GM12878 (cell line): ENCODE measurements around the gene NOB1. TPM values are rescaled to one million over a fixed set of nuclear protein-coding genes. Genes with fewer than 3 reads are reported as not detected.
A peak's percentile ranks its signal among the peaks of the same experiment; 100 is the strongest.

Experiments used
- ASH2L ChIP-seq: fragments of 300-600, 200-600 bp; sonication (generic); IDR thresholded peaks from 2 replicates; pipeline ENCODE4 v1.6.1; 2017; ENCODE audit warnings: low read depth, mild to moderate bottlenecking, borderline replicate concordance
- ATF7 ChIP-seq: fragments of 450-650 bp; IDR thresholded peaks from 2 replicates; pipeline ENCODE4 v1.6.1; 2016; ENCODE audit warnings: low read depth, mild to moderate bottlenecking
- ETV6 ChIP-seq, 2 experiments: fragments of 450-650 bp in 1 of 2; IDR thresholded peaks in 1 of 2; conservative IDR thresholded peaks in 1 of 2; 2 replicates each; pipeline ENCODE4 v1.6.1; 2014; ENCODE audit warnings: antibody characterized with exemption in 1 of 2, borderline replicate concordance in 1 of 2, low read depth in 1 of 2, mild to moderate bottlenecking in 1 of 2, moderate library complexity in 1 of 2
- GABPA ChIP-seq: IDR thresholded peaks from 2 replicates; pipeline ENCODE4 v1.6.1; 2014; ENCODE audit warnings: antibody characterized with exemption, low read depth, mild to moderate bottlenecking, inconsistent platforms
- HDAC2 ChIP-seq: fragments of 200-600 bp; sonication (generic); IDR thresholded peaks from 2 replicates; pipeline ENCODE4 v1.6.1; 2017
- IKZF1 ChIP-seq: fragments of 450-650 bp; conservative IDR thresholded peaks from 2 replicates; pipeline ENCODE4 v1.6.1; 2017; ENCODE audit warnings: antibody characterized with exemption, mild to moderate bottlenecking
- JUNB ChIP-seq: IDR thresholded peaks from 2 replicates; pipeline ENCODE4 v1.6.1; 2016; ENCODE audit warnings: antibody characterized with exemption, mild to moderate bottlenecking
- MTA3 ChIP-seq: IDR thresholded peaks from 2 replicates; pipeline ENCODE4 v1.6.1; 2012; ENCODE audit warnings: low read length, inconsistent platforms, borderline replicate concordance
- NR2C1 ChIP-seq: fragments of 450-650 bp; IDR thresholded peaks from 2 replicates; pipeline ENCODE4 v1.6.1; 2017; ENCODE audit warnings: antibody characterized with exemption, mild to moderate bottlenecking, moderate library complexity
- POLR2AphosphoS2 ChIP-seq: IDR thresholded peaks from 2 replicates; pipeline ENCODE4 v1.6.1; 2011; ENCODE audit warnings: low read depth, mild to moderate bottlenecking, low read length, improper control_type of control experiment, moderate library complexity
- SIN3A ChIP-seq: IDR thresholded peaks from 2 replicates; pipeline ENCODE4 v1.6.1; 2012; ENCODE audit warnings: low read depth, low read length, improper control_type of control experiment
- SMC3 ChIP-seq: IDR thresholded peaks from 2 replicates; pipeline ENCODE4 v1.6.1; 2011; ENCODE audit warnings: low read length, improper control_type of control experiment, borderline replicate concordance
- SRF ChIP-seq, 2 experiments: IDR thresholded peaks; 2 replicates each; pipeline ENCODE4 v1.6.1; 2011; ENCODE audit warnings: low read depth in 2 of 2, low read length in 2 of 2, mild to moderate bottlenecking in 1 of 2, moderate library complexity in 1 of 2
- TAF1 ChIP-seq: IDR thresholded peaks from 2 replicates; pipeline ENCODE4 v1.6.1; 2011; ENCODE audit warnings: mild to moderate bottlenecking, low read depth, low read length, borderline replicate concordance
- TARDBP ChIP-seq: IDR thresholded peaks from 2 replicates; pipeline ENCODE4 v1.6.1; 2016; ENCODE audit warnings: borderline replicate concordance
- polyA plus RNA-seq, 11 experiments: library from polyadenylated mRNA; depleted of rRNA in 4 of 11; unstranded in 6 of 11; stranded (reverse) in 5 of 11; fragments of >200 nt; fragmentation: Nextera tagmentation in 4 of 11; fragmentation: Illumina TruSeq in 1 of 11; extraction: Ambion mirVana in 4 of 11; extraction: Trizol in 1 of 11; gene quantifications; 1 replicate in 1 of 11; 2 replicates in 10 of 11; pipeline versions ENCODE4 v1.2.1 to v1.2.3, GENCODE V29; 2011 to 2016; ENCODE audit warnings: inconsistent platforms in 2 of 11, missing spikeins in 2 of 11, low read depth in 1 of 11
- total RNA-seq, 4 experiments: library from RNA; depleted of rRNA in 3 of 4; stranded (reverse); fragments of >200 nt in 3 of 4; fragmentation: Illumina TruSeq in 1 of 4; extraction: Trizol in 1 of 4; gene quantifications; 2 replicates each; pipeline versions ENCODE4 v1.2.1 to v1.2.3, GENCODE V29; 2013 to 2021
- TF ChIP-seq, protein P1 (sequence below): fragments of 450-650 bp; IDR thresholded peaks from 2 replicates; pipeline ENCODE4 v1.6.1; 2017; ENCODE audit warnings: mild to moderate bottlenecking
- TF ChIP-seq, protein P2 (sequence below): fragments of 450-650 bp; IDR thresholded peaks from 2 replicates; pipeline ENCODE4 v1.6.1; 2017; ENCODE audit warnings: borderline replicate concordance
- TF ChIP-seq, protein P3 (sequence below): IDR thresholded peaks from 2 replicates; pipeline ENCODE4 v1.6.1; 2011; ENCODE audit warnings: mild to moderate bottlenecking, low read depth, low read length, moderate library complexity; ENCODE audit not compliant: insufficient replicate concordance
- TF ChIP-seq, protein P4 (sequence below): fragments of 450-650 bp; IDR thresholded peaks from 2 replicates; pipeline ENCODE4 v1.6.1; 2017; ENCODE audit warnings: mild to moderate bottlenecking, moderate library complexity

The NOB1 gene
- total and polyA plus RNA-seq, 10 of the 15 experiments (the other 5 are each of a cell fraction or from before 2014, with no cell fraction given), result 31.1 to 117 (median 78.0) TPM

DNA sequence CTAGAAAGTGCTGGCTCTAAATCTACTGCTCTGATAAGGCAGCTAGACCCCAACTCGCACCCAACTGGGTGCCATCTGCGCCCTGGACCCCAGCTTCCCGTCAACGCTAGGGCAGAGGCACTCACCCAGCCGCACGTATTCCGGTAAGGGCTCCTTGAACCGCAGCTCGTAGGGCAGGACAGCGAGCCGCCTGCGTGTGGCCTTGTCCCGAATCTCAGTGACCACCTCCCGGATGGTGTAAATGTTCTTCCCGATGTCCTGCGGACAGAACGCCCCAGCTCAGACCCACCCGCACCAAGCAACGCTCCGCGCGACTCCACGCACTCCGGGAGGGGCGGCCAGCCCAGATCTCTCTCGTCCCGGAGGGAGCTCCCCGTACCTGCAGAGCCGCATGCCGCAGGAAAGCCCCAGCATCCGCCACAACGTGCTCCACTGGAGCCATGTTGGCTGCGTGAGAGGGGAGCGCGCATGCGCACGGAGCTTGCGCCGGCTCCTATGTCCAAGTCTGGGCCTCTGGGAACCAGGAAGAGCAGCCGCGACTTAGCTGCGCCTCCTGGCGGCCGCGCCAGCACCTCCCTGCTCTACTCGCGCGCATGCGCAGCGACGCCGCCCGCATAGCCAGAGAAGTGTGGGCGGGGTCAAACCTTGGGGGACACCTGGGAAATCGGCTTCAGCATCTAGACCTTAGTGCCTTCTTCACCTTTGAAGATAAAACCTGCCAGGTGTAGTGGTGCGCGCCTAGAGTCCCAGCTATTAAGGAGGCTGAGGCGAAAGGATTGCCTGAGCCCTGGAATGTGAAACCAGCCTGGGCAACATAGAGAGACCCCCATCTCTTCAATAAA is at the start of gene NOB1 (continued):
- TF ChIP-seq POLR2AphosphoS2, result peak; percentile 73; the same call in 1 of the 2 replicates
- TF ChIP-seq SIN3A, result peak; percentile 90; the same call in 1 of the 2 replicates
- peak; percentile 99 for TF ChIP-seq SMC3
- peak; percentile 31; the same call in 1 of the 2 replicates for TF ChIP-seq NR2C1
- peak; percentile 91 for TF ChIP-seq TAF1
- TF ChIP-seq HDAC2, result no peak
- TF ChIP-seq, protein P1, sequence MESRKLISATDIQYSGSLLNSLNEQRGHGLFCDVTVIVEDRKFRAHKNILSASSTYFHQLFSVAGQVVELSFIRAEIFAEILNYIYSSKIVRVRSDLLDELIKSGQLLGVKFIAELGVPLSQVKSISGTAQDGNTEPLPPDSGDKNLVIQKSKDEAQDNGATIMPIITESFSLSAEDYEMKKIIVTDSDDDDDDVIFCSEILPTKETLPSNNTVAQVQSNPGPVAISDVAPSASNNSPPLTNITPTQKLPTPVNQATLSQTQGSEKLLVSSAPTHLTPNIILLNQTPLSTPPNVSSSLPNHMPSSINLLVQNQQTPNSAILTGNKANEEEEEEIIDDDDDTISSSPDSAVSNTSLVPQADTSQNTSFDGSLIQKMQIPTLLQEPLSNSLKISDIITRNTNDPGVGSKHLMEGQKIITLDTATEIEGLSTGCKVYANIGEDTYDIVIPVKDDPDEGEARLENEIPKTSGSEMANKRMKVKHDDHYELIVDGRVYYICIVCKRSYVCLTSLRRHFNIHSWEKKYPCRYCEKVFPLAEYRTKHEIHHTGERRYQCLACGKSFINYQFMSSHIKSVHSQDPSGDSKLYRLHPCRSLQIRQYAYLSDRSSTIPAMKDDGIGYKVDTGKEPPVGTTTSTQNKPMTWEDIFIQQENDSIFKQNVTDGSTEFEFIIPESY, result no peak
- TF ChIP-seq SRF (IDR thresholded peaks at IDR 0.05; ENCODE audit: low read depth in 2 of 2, low read length in 2 of 2), result peak; percentile 73 to 76; a peak in 2 of 4 replicates
- no peak for TF ChIP-seq ATF7
- 0 out of 2 replicates have a peak, but pooled peaks have one; percentile 36 for TF ChIP-seq ASH2L
- no peak for TF ChIP-seq GABPA
- no peak for TF ChIP-seq ETV6 (conservative IDR thresholded peaks at IDR 0.05 in 1 of 2, IDR thresholded peaks at IDR 0.05 in 1 of 2; ENCODE audit: borderline replicate concordance in 1 of 2, low read depth in 1 of 2)
- TF ChIP-seq, protein P2, sequence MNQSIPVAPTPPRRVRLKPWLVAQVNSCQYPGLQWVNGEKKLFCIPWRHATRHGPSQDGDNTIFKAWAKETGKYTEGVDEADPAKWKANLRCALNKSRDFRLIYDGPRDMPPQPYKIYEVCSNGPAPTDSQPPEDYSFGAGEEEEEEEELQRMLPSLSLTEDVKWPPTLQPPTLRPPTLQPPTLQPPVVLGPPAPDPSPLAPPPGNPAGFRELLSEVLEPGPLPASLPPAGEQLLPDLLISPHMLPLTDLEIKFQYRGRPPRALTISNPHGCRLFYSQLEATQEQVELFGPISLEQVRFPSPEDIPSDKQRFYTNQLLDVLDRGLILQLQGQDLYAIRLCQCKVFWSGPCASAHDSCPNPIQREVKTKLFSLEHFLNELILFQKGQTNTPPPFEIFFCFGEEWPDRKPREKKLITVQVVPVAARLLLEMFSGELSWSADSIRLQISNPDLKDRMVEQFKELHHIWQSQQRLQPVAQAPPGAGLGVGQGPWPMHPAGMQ, result no peak; the same call in 1 of the 2 replicates
- no peak for TF ChIP-seq JUNB
- no peak for TF ChIP-seq MTA3
- TF ChIP-seq, protein P3, sequence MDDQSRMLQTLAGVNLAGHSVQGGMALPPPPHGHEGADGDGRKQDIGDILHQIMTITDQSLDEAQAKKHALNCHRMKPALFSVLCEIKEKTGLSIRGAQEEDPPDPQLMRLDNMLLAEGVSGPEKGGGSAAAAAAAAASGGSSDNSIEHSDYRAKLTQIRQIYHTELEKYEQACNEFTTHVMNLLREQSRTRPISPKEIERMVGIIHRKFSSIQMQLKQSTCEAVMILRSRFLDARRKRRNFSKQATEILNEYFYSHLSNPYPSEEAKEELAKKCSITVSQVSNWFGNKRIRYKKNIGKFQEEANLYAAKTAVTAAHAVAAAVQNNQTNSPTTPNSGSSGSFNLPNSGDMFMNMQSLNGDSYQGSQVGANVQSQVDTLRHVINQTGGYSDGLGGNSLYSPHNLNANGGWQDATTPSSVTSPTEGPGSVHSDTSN, result no peak
- peak; percentile 99 for TF ChIP-seq IKZF1
- TF ChIP-seq, protein P4, sequence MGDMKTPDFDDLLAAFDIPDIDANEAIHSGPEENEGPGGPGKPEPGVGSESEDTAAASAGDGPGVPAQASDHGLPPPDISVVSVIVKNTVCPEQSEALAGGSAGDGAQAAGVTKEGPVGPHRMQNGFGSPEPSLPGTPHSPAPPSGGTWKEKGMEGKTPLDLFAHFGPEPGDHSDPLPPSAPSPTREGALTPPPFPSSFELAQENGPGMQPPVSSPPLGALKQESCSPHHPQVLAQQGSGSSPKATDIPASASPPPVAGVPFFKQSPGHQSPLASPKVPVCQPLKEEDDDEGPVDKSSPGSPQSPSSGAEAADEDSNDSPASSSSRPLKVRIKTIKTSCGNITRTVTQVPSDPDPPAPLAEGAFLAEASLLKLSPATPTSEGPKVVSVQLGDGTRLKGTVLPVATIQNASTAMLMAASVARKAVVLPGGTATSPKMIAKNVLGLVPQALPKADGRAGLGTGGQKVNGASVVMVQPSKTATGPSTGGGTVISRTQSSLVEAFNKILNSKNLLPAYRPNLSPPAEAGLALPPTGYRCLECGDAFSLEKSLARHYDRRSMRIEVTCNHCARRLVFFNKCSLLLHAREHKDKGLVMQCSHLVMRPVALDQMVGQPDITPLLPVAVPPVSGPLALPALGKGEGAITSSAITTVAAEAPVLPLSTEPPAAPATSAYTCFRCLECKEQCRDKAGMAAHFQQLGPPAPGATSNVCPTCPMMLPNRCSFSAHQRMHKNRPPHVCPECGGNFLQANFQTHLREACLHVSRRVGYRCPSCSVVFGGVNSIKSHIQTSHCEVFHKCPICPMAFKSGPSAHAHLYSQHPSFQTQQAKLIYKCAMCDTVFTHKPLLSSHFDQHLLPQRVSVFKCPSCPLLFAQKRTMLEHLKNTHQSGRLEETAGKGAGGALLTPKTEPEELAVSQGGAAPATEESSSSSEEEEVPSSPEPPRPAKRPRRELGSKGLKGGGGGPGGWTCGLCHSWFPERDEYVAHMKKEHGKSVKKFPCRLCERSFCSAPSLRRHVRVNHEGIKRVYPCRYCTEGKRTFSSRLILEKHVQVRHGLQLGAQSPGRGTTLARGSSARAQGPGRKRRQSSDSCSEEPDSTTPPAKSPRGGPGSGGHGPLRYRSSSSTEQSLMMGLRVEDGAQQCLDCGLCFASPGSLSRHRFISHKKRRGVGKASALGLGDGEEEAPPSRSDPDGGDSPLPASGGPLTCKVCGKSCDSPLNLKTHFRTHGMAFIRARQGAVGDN, result peak; percentile 83
- TF ChIP-seq TARDBP, result no peak
